EH (cell line): ENCODE results near the gene LRRTM1.

Experiments
- DNase-seq: peaks from one replicate; pipeline ENCODE4 v3.0.0-alpha.2; 2015; ENCODE audit warnings: low read depth

Gene LRRTM1, protein sequence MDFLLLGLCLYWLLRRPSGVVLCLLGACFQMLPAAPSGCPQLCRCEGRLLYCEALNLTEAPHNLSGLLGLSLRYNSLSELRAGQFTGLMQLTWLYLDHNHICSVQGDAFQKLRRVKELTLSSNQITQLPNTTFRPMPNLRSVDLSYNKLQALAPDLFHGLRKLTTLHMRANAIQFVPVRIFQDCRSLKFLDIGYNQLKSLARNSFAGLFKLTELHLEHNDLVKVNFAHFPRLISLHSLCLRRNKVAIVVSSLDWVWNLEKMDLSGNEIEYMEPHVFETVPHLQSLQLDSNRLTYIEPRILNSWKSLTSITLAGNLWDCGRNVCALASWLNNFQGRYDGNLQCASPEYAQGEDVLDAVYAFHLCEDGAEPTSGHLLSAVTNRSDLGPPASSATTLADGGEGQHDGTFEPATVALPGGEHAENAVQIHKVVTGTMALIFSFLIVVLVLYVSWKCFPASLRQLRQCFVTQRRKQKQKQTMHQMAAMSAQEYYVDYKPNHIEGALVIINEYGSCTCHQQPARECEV

DNA sequence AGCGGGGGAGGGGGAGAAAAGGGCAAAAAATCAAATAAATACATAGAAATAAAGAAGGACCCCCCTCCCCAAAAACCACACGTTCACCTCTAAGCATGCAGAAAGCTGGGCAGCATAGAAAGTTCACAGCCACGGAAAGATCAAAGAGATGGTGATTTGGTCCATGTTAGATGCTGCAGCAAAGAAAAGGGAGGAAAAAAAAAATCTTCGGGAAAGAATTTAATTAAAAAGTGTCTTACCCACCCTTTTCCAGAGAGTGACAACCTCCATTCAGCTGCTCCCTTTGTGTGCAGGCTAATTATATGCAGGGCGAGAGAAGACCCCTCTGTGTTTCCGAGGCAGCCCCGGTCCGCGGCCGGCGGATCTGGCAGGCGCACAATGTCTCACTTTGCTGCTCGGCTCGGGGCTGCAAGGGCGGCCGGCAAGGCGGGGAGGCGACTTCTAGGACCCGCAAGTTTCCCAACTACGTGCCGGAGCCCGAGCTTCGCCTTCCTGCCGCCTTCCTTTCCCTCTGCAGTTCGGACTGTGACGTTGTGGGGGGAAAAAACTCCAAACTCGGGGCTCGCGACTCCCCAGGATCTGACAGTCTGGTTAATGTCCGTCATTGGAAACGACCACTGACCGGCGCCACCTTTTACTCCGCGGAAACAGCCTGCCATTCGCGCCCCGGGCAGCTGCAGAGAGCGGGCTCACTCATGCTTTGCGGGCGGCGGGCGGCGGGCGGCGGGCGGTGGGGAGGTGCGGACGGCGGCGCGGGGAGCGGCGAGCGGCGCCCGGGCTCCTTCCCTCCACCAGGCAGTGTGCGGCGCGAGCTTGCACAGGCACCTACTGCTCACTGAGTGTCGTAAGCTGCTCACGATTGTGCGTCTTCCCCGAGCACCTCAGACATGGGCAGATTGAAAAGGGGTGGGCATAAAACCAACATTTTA is at the start of gene LRRTM1:
LRRTM1 (minus strand) TSS at position 844 of the 929 bp plus-strand sequence. CDS start 933 bp downstream, outside the sequence.
- no peak for DNase-seq

DNA sequence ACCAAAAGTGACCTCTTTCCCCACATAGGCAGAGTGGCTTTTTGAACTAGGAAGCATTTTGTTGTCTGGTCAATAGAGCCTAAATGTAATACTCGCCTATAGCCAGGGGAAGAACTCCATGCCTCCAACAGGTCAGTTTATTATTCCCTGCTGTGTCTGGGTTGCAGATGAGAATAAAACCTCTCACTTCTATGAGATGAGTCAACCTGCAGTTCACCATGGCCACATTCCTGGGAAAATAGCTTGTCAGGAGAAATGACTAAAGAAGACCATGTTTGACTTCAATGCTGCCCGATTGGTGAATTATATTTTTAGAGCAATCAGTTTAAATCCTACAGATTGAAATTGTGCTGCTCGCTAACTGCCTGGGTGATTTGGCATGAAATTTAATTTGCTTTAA is 46.7 kb upstream of the LRRTM1 start:
- no peak for DNase-seq

DNA sequence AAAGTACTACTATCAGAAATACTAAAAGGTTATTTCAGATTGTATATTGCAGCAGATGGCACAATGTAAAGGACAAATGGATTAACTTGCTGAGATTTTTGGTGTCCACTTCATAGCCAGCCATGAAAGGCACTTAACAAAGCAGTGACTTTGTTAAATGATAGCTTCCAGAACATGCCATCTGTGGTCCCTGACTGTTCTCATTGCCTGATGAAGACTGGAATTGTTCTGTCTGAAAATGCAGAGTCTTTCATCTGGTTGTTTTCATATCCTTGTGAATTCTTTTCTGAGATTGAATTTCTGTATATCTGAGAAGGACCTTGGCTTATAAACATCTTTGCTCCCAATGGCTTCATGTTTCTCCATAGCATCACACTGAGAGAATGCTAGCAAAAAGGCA is 44.4 kb upstream of the LRRTM1 start:
- no peak for DNase-seq

DNA sequence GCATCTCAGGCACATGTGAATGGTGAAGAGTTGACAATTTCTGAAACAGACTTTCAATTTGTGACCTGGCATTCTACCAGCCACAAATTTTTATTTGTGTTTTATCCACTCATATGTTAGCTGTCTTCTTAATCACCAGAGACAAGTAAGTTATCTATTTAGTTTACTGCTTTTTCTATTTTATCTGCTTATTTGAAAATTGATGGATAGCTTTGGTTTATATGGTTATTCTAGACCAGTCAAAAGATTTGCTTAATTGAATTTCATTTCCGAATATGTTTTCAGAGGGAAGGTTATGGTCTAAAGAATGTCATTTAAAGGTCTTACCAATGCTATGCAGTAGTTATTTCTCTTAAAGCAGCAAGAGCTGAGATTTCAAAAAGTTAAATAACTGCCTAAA is 43.5 kb upstream of the LRRTM1 start:
- no peak for DNase-seq

DNA sequence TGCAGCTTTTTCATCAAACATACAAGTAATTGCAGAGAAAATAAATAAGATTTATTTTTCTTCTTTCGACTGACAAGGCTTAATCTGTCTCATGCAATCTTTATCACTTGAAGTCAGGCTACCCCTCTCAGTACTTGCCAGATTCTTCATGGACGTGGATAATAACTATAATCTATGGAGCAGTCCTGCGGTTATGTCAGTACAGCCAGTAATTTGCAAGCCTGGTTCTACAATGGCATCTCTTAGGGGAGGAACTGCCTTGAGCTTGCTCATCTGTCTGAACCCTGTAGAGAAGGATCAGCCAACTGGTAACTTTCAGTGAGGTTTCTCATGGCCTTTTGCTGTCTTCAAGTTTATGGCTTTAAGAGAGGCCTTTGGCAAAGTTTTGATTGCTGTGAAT is 35.5 kb upstream of the LRRTM1 start:
- DNase-seq, result no peak

DNA sequence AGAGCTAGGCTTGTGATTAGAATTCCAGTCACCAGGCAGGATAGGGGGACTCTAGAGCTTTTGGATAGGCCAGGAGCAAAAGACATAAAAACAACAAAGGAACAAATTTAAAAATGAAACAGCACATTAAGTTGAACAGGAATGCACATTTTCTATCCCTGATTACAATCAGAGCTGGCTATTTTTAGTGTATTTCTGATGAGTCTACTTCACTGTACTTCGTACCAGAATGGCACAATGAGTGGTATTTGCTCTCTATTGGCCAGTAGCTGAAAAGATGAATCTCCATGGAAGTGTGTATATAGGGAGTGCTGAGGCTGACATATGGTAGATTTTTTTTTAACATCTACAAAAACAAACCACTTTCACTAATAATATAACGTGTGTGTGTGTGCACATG is 34.2 kb upstream of the LRRTM1 start:
- DNase-seq, result no peak

DNA sequence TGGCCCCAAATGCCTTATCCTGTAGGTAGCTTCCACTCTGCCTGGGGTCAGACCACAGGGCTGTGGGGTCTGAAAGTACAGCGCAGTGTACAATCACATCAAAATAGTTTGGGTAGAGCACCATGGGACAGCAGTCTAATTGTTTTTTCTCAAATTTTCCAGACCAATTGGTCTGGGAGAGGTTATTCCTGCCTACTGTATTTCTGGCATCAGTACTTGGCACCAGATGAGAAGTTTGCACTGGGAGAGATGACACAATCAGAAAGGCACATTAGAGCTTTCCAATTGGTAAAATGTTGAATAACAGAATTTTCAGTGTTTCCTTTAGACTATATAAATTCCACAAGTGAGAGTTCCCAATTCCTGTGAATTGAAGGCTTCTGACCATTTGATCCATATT is 30.9 kb upstream of the LRRTM1 start:
- no peak for DNase-seq

DNA sequence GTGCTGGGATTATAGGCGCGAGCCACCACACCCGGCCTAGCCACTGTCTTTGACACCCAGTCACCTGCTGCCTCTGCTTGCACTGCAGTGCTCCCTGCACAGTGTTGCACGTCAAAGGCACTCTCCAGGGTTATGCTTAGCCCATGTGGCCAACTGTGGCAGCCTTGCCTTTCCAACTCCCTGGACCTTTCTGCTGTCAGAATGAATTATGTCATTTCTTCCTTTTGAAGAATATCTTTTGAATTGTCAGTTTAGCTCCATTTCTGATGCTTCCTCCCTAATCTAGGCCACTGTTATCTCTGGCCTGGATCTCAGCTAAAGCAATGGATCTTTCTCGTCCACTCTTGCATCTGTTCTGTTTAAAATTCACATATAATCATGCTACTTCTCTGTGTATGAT is 29.3 kb upstream of the LRRTM1 start:
- DNase-seq, result no peak

DNA sequence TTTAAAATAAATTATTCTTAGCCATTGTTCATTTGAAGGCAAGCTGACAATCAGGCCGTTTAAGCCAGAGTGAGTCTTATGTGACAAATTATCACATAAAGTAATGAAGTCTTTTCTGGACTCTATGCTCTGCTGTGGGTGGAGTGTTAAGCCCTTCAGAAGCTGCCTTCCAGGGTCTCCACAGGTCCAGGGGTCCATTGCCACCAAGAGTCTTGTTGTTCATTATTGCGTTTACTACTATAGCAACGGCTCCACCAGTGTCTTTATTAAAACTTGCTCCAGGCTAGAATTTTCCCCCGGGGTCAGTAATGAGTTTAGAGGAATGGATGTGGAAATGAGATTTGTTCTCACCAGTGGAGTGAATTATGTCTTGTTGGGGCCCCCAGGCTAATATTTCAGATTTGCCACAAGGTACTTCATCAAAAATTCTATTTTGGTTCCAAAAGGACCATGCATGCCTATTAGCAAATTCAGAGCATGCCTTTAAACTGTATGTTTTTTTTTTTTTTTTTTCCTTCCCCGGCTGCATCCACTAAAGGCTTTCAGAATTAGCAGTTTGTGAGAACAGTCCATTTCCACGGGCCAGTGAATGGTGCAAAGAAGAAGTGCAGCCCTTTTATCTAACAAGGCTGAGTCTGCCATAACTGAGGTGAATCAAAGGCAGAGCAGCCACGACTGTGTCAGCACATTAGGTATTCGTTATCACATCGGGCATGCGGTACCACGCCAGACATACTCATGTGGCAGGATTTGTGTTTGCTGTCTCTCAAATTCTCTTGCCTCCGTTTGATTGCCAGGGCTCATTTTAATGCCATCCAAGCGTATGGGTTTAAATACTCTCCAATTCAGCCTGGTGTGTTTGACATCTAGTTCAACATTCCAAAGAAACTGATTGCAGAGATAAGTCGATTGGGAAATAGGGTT is 26.2 kb upstream of the LRRTM1 start:
- DNase-seq, result no peak

DNA sequence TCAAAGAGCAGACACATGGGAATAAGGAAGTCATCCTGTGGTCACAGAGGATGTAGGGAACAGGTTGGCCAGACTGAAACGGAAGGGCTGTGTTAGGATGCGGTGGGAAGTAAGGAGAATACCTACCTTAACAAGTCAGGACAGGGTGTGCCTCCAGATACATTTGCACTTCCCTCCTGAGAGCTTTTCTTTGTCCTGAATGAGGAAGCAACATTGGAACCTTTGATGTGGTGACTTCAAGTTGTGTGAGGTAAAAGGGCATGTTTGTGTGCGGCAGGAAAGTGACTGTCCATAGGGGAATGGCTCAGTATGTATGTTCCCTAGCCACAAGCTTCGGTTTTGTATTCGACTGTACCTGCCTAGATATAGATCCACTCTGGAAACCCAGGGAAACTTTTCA is 24.9 kb upstream of the LRRTM1 start:
- DNase-seq, result no peak

DNA sequence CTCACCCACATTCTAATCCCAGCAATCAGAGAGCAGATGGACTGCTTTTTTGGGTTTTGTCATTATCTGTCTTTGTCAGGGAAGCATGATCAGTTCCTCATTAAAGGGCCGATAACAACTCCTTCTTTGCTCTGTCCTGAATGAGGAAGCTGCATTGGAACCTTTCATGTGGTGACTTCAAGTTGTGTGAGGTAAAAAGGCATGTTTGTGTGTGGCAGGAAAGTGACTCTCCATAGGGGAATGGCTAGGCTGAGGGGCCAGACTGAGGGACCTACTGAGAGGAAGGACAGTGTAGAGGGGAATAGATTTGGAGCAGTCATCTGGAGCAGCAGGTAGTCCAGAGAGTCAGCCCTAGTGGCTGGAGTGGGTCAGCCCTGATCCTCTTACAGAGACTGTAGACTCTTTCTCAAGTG is 23.6 kb upstream of the LRRTM1 start:
- no peak for DNase-seq

DNA sequence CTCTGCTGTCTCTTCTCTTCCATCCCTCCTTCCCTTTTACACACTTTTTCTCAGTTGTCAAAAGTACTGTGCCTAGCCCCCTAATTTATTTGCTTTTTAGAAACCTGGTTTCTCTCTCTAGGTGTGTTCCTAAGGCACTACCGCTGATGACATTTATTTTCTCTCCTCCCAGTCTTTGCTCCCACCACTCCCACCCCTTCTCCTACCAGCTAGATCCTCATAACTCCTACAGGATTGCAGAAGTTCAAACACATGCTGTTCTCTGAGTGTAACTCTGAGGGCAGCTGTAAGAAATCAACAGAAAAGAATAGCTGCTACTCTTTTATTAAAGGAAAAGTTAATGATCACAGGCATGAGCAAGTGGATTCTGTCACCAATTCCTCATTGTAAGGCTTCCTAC is 22.3 kb upstream of the LRRTM1 start:
- no peak for DNase-seq

DNA sequence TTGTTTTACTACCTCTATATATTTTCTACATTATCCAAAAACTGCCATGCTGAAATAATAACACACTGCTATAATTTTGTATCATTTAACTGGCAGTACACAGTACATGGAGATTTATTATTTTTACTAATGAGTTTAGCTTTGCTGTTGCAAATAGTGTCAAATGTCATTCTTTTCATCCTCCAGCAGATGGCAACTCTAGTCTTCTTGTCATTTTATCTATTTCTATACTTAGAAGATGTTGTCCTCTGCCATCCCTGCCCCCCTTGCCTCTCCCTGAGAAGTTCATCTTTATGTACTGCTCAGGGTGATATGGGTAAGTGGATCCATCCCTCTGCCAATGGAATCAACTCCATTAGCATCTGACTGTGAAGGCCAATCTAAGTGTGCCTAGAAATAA is 21.7 kb upstream of the LRRTM1 start:
- peak; percentile 42 for DNase-seq

DNA sequence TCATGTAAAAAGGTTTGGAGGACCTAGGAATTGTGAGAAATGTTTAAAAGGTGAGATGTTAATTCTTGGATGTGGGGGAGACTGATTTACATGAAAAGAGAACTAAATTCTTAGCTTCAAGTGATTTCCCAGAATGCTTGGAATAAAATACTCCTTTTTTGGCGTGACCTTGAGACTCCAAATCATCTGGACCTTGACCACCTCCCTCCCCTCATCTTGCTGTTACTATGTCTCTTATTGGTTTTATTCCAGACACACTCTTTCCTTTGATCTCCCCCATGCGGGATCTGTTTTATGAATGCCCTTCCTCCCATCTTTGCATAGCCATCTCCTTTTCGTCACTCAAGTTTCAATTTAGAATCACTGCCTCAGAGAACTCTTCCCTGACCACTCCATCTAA is 20.0 kb upstream of the LRRTM1 start:
- DNase-seq, result no peak

DNA sequence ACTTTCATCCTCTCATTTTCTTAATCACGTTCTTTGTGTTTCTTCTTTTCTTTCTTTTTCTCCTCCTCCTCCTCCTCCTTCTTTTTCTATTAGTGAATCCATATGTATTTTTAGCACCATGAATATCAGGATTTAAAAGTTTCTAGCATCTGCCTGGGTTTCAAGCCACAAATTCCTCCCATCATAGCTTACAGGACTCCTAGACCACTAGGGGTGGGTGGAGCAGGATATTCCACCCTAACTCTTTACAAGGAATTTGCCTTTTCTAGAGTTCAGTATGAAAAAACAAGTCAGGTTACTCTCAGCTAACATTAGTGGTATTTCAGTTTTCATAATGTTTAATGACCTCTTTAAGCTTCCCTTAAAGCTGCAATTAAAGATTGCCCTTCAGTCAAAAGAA is 19.1 kb upstream of the LRRTM1 start:
- no peak for DNase-seq

DNA sequence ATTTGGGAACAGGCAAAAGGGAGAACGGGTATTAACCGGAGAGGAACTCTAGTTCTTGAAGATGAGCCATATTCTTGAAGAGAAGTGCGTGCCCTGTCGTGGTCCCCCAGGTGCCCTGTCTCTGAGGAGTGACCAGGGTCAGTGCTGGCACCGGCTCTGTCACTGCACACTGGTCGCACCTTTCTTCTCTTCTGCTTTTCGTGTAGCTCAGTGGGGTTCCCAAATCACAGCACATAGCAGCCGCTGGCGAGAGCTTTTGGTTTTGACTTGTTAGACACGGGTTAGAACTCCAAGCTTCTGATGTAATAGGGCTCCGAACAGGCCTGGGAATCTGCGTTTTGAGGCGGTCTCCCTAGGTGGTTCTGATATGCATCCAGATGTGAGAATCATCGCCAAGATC is 18.4 kb upstream of the LRRTM1 start:
- no peak for DNase-seq

DNA sequence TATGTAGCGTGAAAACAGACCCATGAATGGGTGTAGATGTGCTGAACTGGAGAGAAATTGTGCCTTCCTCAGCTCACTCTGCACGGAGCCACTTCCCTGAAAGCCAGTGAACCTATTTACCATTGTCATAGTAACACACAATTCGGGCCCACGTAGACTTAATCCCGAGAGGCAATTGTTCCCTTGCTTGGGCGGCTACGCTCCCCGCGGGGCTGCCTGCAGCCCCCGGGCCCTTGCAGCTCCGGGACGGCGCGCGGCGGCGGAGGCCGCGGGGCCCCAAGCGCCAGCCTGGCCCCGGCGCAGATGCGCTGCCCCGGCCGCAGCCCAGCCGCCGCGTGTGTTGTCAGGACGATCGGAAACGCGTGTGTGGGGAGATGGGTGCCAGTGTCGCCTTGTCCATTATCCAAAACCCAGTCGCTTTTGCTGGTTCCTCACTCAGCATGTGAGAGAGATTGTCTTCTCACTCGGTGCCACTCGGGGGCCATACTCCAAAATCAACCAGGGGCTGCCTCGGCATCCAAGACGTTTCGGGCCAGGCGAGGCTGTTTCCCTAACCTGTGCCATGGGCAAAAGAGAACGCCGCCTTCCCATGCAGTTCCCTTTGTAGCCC is 17.9 kb upstream of the LRRTM1 start:
- no peak for DNase-seq

DNA sequence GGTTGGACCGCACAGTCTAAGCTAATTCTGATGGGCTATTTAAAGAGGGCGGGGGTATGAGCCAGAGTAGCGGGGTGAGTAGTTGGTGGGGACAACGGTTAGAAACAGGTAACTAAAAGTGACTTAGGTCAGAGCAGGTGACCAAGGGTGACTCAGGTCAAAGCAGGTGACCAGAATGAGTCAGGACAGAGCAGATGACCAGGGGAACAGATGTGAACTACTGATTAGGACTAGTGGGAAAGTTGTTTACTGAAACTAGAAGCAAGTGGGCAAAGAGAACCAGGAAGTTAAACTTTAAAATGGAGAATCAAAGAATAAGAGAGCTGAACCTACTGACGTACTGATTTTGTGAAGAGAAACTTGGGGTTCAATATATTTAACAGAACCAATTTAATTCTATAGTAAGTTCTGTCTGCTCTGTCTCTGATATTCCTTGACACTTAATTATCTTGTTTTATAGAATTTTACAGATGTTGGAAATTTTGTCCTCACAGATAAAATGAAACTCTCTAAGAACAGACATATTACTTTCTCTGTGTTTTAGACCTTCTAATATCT is 7.8 kb upstream of the LRRTM1 start:
- no peak for DNase-seq

DNA sequence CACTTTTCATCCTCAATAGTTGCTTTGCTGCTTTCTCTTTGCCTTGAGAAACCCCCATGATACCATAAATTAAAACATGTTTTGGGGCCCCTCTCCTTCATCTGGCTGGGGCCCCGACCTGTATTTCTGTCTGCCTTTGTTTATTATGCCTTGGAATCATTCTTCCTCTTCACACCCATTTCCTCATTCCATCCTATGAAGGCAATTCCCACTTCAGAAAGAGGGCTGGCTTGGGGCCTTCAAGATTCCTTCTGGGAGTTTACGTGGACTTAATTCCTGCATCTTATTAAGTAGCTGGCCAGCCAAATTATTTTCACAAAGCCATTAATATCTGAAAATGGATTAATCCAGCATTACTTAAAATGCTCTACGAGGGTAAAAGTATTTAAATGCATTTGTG is 6.8 kb upstream of the LRRTM1 start:
- no peak for DNase-seq

DNA sequence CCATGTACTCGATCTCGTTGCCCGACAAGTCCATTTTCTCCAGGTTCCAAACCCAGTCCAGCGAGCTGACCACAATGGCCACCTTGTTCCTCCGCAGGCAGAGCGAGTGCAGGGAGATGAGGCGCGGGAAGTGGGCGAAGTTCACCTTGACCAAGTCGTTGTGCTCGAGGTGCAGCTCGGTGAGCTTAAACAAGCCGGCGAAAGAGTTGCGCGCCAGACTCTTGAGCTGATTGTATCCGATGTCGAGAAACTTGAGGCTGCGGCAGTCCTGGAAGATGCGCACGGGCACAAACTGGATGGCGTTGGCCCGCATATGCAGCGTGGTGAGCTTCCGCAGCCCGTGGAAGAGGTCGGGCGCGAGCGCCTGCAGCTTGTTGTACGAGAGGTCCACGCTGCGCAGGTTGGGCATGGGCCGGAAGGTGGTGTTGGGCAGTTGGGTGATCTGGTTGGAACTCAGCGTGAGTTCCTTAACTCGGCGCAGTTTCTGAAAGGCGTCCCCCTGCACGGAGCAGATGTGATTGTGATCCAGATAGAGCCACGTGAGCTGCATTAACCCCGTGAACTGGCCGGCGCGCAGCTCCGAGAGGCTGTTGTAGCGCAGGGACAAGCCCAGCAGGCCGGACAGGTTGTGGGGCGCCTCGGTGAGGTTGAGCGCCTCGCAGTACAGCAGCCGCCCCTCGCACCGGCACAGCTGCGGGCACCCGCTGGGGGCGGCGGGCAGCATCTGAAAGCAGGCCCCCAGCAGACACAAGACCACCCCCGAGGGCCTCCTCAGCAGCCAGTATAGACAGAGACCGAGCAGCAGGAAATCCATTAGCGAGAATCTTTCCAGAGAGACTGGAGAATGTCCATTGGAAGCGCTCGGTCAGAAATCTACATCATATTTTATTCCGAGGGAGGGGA is 1.3 kb downstream of the LRRTM1 start:
- no peak for DNase-seq
